Measurements from ENCODE around the gene FAM136A. TPM values are rescaled to one million over a fixed set of nuclear protein-coding genes. Genes with fewer than 3 reads are reported as not detected.

Gene FAM136A
- total and polyA plus RNA-seq, 10 of the 15 experiments (the other 5 are each of a cell fraction or from before 2014, with no cell fraction given) = 69.3 to 173 (median 107) TPM

DNA sequence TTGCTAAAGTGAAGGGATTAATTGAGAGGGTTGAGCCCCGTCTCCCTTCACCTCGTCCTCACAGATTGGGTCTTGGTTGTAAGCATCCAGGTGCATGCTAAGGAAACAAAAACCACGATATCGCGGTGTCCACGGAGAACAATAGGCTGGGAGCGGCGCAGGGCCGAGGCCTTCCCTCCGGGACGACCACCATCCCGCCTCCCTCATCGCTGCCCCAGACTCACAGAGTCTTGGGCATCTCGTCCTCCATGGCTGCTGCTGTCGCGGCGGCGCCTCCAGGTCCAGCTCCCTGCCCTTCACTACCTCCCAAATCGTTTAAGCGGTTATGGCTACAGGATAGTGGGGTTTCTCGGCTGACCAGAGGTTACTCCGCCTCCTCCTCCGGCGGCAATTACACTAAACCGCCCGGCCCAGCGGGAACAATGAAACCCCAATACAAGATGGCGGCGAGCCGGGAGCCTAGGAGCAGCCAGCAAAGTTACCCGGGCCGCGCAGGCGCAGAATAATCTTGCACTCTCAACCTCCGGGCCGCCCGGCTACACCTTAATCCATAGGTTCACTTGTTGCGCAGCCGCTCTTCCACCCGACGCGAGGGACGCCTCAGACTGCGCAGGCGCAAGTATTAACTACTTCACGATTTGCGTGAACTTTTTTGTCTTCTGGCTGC, 53.6 kb downstream of the FAM136A start, which contains the start of gene TIA1 (continued):
- peak; percentile 16; the same call in 1 of the 2 replicates for TF ChIP-seq ASH2L (IDR thresholded peaks at IDR 0.05; ENCODE audit: borderline replicate concordance, low read depth)
- TF ChIP-seq TARDBP (IDR thresholded peaks at IDR 0.05; ENCODE audit: borderline replicate concordance) = no peak
- TF ChIP-seq NR2F1 (conservative IDR thresholded peaks at IDR 0.05) = peak; percentile 92
- peak; percentile 89 for TF ChIP-seq POLR2AphosphoS5 (IDR thresholded peaks at IDR 0.05; ENCODE audit: low read length)
- TF ChIP-seq LARP7 (IDR thresholded peaks at IDR 0.05) = peak; percentile 80
- 0 out of 3 replicates have a peak, but pooled peaks of 1 of the 2 experiments have one; percentile 8 for TF ChIP-seq EGR1 (IDR thresholded peaks at IDR 0.05; ENCODE audit: borderline replicate concordance in 1 of 2, low read depth in 2 of 2, low read length in 2 of 2)
- peak; percentile 63; the same call in 1 of the 2 replicates for TF ChIP-seq ZNF687 (IDR thresholded peaks at IDR 0.05)
- TF ChIP-seq PML (IDR thresholded peaks at IDR 0.05; ENCODE audit: low read length) = peak; percentile 90
- no peak for TF ChIP-seq ZNF207 (IDR thresholded peaks at IDR 0.05; ENCODE audit: borderline replicate concordance)
- TF ChIP-seq, protein P1, sequence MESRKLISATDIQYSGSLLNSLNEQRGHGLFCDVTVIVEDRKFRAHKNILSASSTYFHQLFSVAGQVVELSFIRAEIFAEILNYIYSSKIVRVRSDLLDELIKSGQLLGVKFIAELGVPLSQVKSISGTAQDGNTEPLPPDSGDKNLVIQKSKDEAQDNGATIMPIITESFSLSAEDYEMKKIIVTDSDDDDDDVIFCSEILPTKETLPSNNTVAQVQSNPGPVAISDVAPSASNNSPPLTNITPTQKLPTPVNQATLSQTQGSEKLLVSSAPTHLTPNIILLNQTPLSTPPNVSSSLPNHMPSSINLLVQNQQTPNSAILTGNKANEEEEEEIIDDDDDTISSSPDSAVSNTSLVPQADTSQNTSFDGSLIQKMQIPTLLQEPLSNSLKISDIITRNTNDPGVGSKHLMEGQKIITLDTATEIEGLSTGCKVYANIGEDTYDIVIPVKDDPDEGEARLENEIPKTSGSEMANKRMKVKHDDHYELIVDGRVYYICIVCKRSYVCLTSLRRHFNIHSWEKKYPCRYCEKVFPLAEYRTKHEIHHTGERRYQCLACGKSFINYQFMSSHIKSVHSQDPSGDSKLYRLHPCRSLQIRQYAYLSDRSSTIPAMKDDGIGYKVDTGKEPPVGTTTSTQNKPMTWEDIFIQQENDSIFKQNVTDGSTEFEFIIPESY (IDR thresholded peaks at IDR 0.05) = no peak
- TF ChIP-seq GATAD2B (conservative IDR thresholded peaks at IDR 0.05; ENCODE audit: low read depth) = peak; percentile 54
- TF ChIP-seq ZNF622 (IDR thresholded peaks at IDR 0.05) = no peak
- TF ChIP-seq RBBP5 (conservative IDR thresholded peaks at IDR 0.05) = peak; percentile 23; the same call in 1 of the 2 replicates
